Loucy (cell line): ENCODE data around the gene ZG16.

Source experiments
- H2AFZ ChIP-seq: fragments of 200-600 bp; sonication (generic); 2 replicates; pipeline ENCODE4 v1.6.0; 2016; ENCODE audit warnings: antibody characterized with exemption, mild to moderate bottlenecking, low read length, moderate library complexity
- H3F3A ChIP-seq: fragments of 200-600 bp; 2 replicates; pipeline ENCODE4 v1.6.0; 2016; ENCODE audit warnings: antibody characterized with exemption, low read depth, mild to moderate bottlenecking
- H3K27me3 ChIP-seq: fragments of 200-600 bp; sonication (generic); 2 replicates; pipeline ENCODE4 v1.6.1; 2014; ENCODE audit warnings: low read length, mild to moderate bottlenecking; ENCODE audit not compliant: insufficient read depth, poor library complexity, severe bottlenecking
- H3K36me3 ChIP-seq: fragments of 200-600 bp; sonication (generic); 2 replicates; pipeline ENCODE4 v1.6.1; 2016; ENCODE audit warnings: low read length; ENCODE audit not compliant: insufficient read depth
- H3K4me1 ChIP-seq: fragments of 200-600 bp; sonication (generic); 2 replicates; pipeline ENCODE4 v1.5.1; 2014; ENCODE audit warnings: low read length, mild to moderate bottlenecking; ENCODE audit not compliant: insufficient read depth, poor library complexity, severe bottlenecking
- H3K4me2 ChIP-seq: fragments of 200-600 bp; sonication (generic); 2 replicates; pipeline ENCODE4 v1.6.0; 2014; ENCODE audit warnings: antibody characterized with exemption, low read length, low read depth, mild to moderate bottlenecking; ENCODE audit not compliant: poor library complexity, severe bottlenecking
- H3K4me3 ChIP-seq: fragments of 200-600 bp; sonication (generic); 2 replicates; pipeline ENCODE4 v1.5.1; 2014; ENCODE audit warnings: low read length, mild to moderate bottlenecking, mixed read lengths; ENCODE audit not compliant: poor library complexity, severe bottlenecking
- H3K79me2 ChIP-seq: fragments of 200-600 bp; sonication (generic); 2 replicates; pipeline ENCODE4 v1.6.1; 2014; ENCODE audit warnings: low read length; ENCODE audit not compliant: insufficient read depth
- H3K9ac ChIP-seq: fragments of 200-600 bp; sonication (generic); 2 replicates; pipeline ENCODE4 v1.6.0; 2014; ENCODE audit warnings: mild to moderate bottlenecking, low read depth, low read length, moderate library complexity; ENCODE audit not compliant: poor library complexity, severe bottlenecking
- H3K9me2 ChIP-seq: fragments of 200-600 bp; sonication (generic); replicated peaks from 2 replicates; pipeline ENCODE4 v1.6.1; 2016; ENCODE audit warnings: low read depth, low read length, mixed read lengths
- H3K9me3 ChIP-seq: fragments of 200-600 bp; sonication (generic); 2 replicates; pipeline ENCODE4 v1.6.1; 2014; ENCODE audit warnings: mild to moderate bottlenecking, antibody characterized with exemption, low read length, low read depth; ENCODE audit not compliant: insufficient read depth
- H4K20me1 ChIP-seq: fragments of 200-600 bp; sonication (generic); 2 replicates; pipeline ENCODE4 v1.6.0; 2014; ENCODE audit warnings: antibody characterized with exemption, low read length, mild to moderate bottlenecking; ENCODE audit not compliant: insufficient read depth, poor library complexity, severe bottlenecking
- CTCF ChIP-seq: fragments of 200-600 bp; sonication (generic); conservative IDR thresholded peaks from 2 replicates; pipeline ENCODE4 v1.5.1; 2014; ENCODE audit warnings: mild to moderate bottlenecking, antibody characterized with exemption, low read length
- EZH2phosphoT487 ChIP-seq: fragments of 200-600 bp; IDR thresholded peaks from 2 replicates; pipeline ENCODE4 v1.6.1; 2018; ENCODE audit warnings: antibody characterized with exemption, mild to moderate bottlenecking, moderate library complexity, borderline replicate concordance

Gene ZG16

GRCh38 chr16:29763326-29763725, 14.7 kb upstream of the ZG16 start:
- Histone ChIP-seq H2AFZ (no peak overlapping the region), H3K4me3 (no peak overlapping the region), H3K9ac (no peak overlapping the region), H3K4me1 (no peaks in the 10 kb centered on the region), H3K27me3 (no peaks in the 10 kb centered on the region), H3F3A (no peaks in the 10 kb centered on the region), H4K20me1 (no peaks in the 10 kb centered on the region), H3K9me2 (no peaks in the 10 kb centered on the region), H3K4me2 (no peak overlapping the region), H3K36me3 (no peaks in the 10 kb centered on the region), H3K9me3 (no peaks in the 10 kb centered on the region), H3K79me2 (no peaks in the 10 kb centered on the region)
- TF ChIP-seq EZH2phosphoT487 (no peak), CTCF (no peak)

DNA sequence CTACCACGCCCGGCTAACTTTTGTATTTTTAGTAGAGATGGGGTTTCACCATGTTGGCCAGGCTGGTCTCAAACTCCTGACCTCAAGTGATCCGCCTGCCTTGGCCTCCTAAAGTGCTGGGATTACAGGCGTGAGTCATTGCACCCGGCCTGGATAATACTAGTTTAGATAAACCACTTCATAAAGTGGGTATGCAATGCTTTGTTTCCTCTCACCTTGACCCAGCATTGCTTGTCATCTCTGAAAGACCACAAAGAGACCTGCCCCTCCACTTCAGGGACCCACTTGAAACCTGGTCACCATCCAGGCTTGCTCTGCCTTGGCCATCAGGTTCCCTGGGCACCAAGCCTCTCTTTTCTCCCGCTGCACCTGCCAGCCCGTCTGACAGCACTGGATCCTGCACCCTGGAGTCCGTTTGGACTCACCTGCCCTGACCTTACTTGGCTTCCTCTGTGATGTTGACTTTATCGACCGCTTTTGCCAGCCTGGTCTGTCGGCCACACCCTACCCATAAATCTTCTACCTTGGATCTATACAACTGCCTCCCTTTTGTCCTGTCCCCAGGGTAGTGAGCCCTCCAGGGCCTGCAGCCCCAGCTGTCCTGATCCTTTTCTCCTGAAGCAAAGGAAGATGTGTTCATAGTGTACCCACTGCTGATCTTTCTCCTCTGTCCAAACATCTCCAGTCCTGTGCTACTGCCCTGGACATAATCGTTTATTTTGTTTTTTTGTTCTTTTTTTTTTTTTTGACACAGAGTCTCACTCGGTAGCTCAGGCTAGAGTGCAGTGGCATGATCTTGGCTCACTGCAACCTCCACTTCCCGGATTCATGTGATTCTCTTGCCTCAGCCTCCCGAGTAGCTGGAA, 12.7 kb upstream of the ZG16 start:
- H3K9ac ChIP-seq: no peak overlapping the region
- H3K9me2 ChIP-seq: no peaks in the 10 kb centered on the region
- H3K79me2 ChIP-seq: no peaks in the 10 kb centered on the region
- no peaks in the 10 kb centered on the region for H3K4me1 ChIP-seq
- H4K20me1 ChIP-seq: no peaks in the 10 kb centered on the region
- H3K4me2 ChIP-seq: no peak overlapping the region
- TF ChIP-seq EZH2phosphoT487 (no peak), CTCF (no peak)
- no peak overlapping the region for H2AFZ ChIP-seq
- no peaks in the 10 kb centered on the region for H3K9me3 ChIP-seq
- H3K27me3 ChIP-seq: no peaks in the 10 kb centered on the region
- no peaks in the 10 kb centered on the region for H3F3A ChIP-seq
- H3K36me3 ChIP-seq: no peaks in the 10 kb centered on the region
- H3K4me3 ChIP-seq: no peak overlapping the region

DNA sequence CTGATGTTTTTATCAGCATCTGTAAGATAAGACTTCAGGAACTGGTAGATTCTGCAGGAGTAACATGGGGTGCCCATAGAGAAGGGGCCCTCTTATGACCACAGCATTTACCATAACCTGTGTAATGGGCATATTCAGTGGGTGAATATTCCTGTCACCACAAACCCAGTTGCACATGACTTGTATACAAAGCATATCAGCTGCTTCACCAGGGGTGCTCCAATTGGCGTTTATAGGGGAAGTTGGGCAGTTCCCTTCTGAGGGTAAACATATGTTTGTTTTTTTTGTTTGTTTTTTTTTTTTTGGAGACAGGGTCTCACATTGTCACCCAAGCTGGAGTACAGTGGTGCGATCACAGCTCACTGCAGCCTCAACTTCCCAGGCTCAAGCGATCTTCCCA, 11.5 kb upstream of the ZG16 start:
- Histone ChIP-seq H3K9me2 (no peaks in the 10 kb centered on the region), H3F3A (no peaks in the 10 kb centered on the region), H2AFZ (no peak overlapping the region)

More for the DNA sequence above, 11.5 kb upstream of the ZG16 start:
- Histone ChIP-seq H3K9me3 (no peaks in the 10 kb centered on the region), H3K36me3 (no peaks in the 10 kb centered on the region), H3K27me3 (no peaks in the 10 kb centered on the region), H3K4me2 (no peak overlapping the region), H3K79me2 (no peaks in the 10 kb centered on the region), H3K4me1 (no peaks in the 10 kb centered on the region), H3K9ac (no peak overlapping the region), H4K20me1 (no peaks in the 10 kb centered on the region), H3K4me3 (no peak overlapping the region)
- TF ChIP-seq CTCF (no peak), EZH2phosphoT487 (no peak)
